SH-SY5Y (cell line): Measurements from ENCODE around the gene EMD.

Source experiments
- GATA2 ChIP-seq: IDR thresholded peaks from 2 replicates; pipeline ENCODE4 v1.6.1; 2011; ENCODE audit warnings: mild to moderate bottlenecking, low read depth, low read length
- GATA3 ChIP-seq: IDR thresholded peaks from 2 replicates; pipeline ENCODE4 v1.6.1; 2011; ENCODE audit warnings: low read depth, mild to moderate bottlenecking, low read length, moderate library complexity

- TF ChIP-seq GATA2 (no peak), GATA3 (no peak)
These were observed 4.6 kb upstream of the EMD start, which contains the start of gene FLNA for GRCh38 chrX:154374313-154375155.
